Muscle of leg (tissue), 11 donors: Measurements from ENCODE around the gene STK25. TPM values are rescaled to one million over a fixed set of nuclear protein-coding genes. Genes with fewer than 3 reads are reported as not detected.

Experiments
- DNase-seq: peaks from one replicate; pipeline ENCODE4 v3.0.0; 2013
- H3K27ac ChIP-seq: one replicate; pipeline ENCODE4 v1.5.1; 2013; ENCODE audit warnings: mild to moderate bottlenecking, low read length, control low read depth
- H3K27me3 ChIP-seq: one replicate; pipeline ENCODE4 v1.6.1; 2013; ENCODE audit warnings: low read length; ENCODE audit not compliant: control insufficient read depth, insufficient read depth
- H3K36me3 ChIP-seq: one replicate; pipeline ENCODE4 v1.6.1; 2013; ENCODE audit warnings: low read length; ENCODE audit not compliant: control insufficient read depth, insufficient read depth
- H3K4me1 ChIP-seq: one replicate; pipeline ENCODE4 v1.6.1; 2013; ENCODE audit warnings: low read length; ENCODE audit not compliant: control insufficient read depth, insufficient read depth
- H3K4me3 ChIP-seq: one replicate; pipeline ENCODE4 v1.5.1; 2013; ENCODE audit warnings: low read length, control low read depth
- H3K9me3 ChIP-seq: replicated peaks from 2 replicates; pipeline ENCODE4 v1.6.1; 2013; ENCODE audit warnings: low read depth, low read length; ENCODE audit not compliant: control insufficient read depth
- WGBS: methylation state at CpG from one replicate; pipeline ENCODE4 v1.1.5; 2013; ENCODE audit warnings: missing lambda C conversion rate; ENCODE audit not compliant: insufficient coverage; 5-methylcytosine and 5-hydroxymethylcytosine counted together
- polyA plus RNA-seq, 8 donors: library from polyadenylated mRNA; unstranded; fragments of 120-200 nt; gene quantifications; one replicate each; pipeline versions ENCODE4 v1.2.1 to v1.2.3, GENCODE V29; 2013; ENCODE audit warnings: inconsistent platforms in 1 of 8, low replicate concordance in 1 of 8; ENCODE audit not compliant: insufficient read length in 8 of 8, insufficient read depth in 1 of 8
- total RNA-seq: library from RNA; stranded (reverse); fragments of 120-200 nt; gene quantifications from one replicate; pipeline ENCODE4 v1.2.4, GENCODE V29; 2013

The STK25 gene
- total and polyA plus RNA-seq, 9 donors = 207 to 364 (median 260) TPM

DNA sequence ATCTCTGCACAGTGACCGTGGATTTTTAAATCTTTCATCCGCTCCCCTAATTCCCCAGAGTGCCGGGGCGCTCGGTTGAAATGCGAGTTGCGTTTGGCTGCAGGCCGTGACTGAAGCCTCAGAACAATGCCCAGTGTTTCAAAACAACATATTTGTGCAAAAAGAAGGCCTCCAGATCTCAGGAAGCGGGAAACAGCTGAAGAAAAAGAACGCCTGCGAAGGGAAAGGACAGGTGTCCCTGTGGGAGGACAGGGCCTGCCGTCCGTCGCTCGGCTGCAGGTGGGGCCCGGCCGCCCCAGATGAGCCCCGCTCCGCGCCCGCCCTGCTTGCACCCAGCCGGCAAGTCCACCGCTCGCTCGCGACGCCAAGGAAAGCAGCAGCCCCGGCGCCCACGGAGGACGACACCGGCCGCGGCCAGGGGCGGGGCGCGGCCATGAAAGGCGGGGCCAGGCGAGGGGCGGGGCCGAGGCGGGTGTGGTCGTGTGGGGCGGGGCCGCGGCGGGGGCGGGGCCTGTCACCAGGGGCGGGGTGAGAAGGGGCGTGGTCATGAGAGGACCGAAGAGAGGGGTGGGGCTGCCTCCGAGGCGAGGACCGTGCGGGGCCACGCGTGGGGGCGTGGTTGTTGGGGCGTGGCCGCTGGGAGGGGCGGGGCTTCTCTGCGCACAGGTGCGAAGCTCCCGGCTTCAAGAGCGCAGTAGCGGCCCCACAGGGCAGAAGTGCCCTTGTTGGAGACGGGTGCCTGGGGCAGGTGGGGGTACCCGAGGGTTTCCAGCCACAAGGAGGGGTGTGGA is 32.6 kb upstream of the STK25 start:
- peaks cover 2% of the 10 kb centered on the region for H3K9me3 ChIP-seq
- H3K27me3 ChIP-seq = peaks cover 21% of the 10 kb centered on the region
- no peaks in the 10 kb centered on the region for H3K36me3 ChIP-seq
- peak; percentile 53 for DNase-seq
- peak overlapping the region; percentile 34 for H3K4me3 ChIP-seq
- H3K4me1 ChIP-seq = peaks cover 29% of the 10 kb centered on the region
- H3K27ac ChIP-seq = peak overlapping the region; percentile 42
- 2% methylated on average over 46 of the region's 68 CpGs for WGBS

DNA sequence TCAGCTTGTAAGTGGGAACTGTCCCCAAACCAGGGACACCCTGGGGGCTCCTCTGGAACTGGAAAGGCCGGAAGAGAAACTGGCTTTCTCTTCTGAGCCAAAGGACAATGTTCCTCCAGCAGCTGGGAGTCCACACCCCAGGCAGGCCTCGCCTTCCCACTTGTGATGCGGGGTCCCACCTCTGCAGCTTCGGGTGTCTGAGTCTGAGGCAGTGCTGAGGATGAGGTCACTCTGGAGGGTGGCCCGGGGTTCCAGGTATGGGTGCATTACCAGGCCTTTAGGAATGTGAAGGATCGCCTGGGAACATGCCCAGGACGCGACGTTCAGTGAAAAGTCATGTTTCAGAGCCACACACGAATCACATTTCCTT is 32.0 kb upstream of the STK25 start:
- Histone ChIP-seq H3K9me3 (peaks cover 2% of the 10 kb centered on the region), H3K27me3 (peaks cover 21% of the 10 kb centered on the region), H3K4me1 (peaks cover 24% of the 10 kb centered on the region), H3K36me3 (no peaks in the 10 kb centered on the region), H3K27ac (peak overlapping the region; percentile 42), H3K4me3 (peak overlapping the region; percentile 34)
- no peak for DNase-seq
- 48% methylated on average over 7 of the region's 10 CpGs for WGBS

DNA sequence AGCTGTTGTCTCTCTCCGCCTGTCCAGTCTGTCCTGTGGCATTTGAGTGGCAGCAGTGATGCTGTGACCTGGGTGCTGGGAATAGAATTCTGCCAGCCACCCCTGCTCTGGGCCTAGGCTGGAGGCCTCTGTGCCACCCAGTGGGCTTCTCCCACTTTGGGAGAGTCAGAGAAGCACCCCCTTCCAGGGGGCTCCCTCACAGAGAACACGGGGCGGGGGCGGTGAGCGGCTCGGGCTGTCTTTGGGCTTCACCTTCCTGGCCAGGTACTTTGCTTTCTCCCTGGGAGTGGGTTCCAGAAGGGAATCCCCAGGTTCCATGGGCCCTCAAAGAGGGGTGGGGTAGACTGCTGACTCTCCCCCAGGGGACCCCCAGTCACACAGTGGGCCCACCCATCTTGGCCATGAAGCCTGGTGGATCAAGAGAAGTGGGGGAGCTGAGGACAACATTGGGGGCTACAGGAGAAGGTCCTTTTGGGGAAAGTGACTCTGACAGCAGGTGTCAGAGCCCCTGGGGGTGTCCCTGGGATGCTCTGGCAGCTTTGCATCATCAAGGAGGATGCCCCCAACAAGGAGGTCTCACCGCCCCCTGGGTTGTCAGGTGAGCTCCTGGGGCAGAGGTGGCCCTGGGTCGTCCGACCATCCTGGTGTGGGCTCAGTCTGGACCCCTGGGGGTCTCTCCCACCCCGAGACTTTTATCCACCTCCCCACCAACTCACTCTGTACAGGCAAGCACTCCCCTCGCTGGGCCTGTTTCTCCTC is 31.4 kb upstream of the STK25 start:
- no peak for DNase-seq

DNA sequence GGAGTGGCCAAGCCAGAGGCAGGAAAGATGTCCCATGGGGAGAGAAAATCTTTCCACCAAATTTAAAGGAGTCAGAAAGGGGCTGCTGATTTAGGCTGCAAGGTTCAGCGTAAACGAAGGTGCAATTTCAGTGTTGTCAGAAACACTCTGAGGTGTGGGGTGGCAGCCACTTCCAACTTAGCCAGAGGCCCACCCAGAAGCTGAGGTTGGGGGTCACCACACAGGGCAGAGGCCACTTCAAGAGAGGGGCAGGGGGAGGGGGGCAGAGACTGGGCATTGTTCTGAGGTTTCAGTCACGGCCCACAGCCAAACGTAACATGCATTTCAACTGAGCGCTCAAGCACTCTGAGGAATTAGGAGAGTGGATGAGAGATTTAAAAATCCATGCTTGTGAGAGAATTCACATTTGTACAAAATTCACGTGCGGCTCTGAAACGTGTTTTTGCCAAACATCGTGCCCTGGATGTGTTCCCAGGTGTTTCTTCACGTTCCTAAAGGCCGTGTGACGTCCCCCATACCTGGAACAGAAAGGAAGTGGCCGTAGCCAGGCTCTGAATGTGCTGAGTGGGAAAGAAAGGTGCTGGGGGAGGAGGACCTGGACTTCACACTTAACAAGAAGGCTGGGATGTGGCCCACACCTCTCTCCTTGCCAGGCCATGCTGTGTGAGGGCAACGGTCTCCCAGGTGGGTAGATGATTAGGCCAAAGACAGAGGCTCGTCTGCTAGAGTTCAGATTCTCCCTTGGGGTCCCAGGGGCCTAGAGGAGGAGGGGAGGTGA is 30.6 kb upstream of the STK25 start:
- H3K9me3 ChIP-seq = no peaks in the 10 kb centered on the region
- no peak for DNase-seq
- peaks cover 21% of the 10 kb centered on the region for H3K27me3 ChIP-seq
- H3K27ac ChIP-seq = no peak overlapping the region
- H3K4me3 ChIP-seq = no peak overlapping the region
- no peaks in the 10 kb centered on the region for H3K36me3 ChIP-seq
- H3K4me1 ChIP-seq = peaks cover 23% of the 10 kb centered on the region
- WGBS = 65% methylated on average over 6 of the region's 15 CpGs

More for the DNA sequence above, 31.4 kb upstream of the STK25 start:
- Histone ChIP-seq H3K4me3 (no peak overlapping the region), H3K27me3 (peaks cover 21% of the 10 kb centered on the region), H3K36me3 (no peaks in the 10 kb centered on the region), H3K9me3 (peaks cover 2% of the 10 kb centered on the region), H3K4me1 (peaks cover 23% of the 10 kb centered on the region), H3K27ac (no peak overlapping the region)
- WGBS = 100% methylated on average over 2 of the region's 11 CpGs

DNA sequence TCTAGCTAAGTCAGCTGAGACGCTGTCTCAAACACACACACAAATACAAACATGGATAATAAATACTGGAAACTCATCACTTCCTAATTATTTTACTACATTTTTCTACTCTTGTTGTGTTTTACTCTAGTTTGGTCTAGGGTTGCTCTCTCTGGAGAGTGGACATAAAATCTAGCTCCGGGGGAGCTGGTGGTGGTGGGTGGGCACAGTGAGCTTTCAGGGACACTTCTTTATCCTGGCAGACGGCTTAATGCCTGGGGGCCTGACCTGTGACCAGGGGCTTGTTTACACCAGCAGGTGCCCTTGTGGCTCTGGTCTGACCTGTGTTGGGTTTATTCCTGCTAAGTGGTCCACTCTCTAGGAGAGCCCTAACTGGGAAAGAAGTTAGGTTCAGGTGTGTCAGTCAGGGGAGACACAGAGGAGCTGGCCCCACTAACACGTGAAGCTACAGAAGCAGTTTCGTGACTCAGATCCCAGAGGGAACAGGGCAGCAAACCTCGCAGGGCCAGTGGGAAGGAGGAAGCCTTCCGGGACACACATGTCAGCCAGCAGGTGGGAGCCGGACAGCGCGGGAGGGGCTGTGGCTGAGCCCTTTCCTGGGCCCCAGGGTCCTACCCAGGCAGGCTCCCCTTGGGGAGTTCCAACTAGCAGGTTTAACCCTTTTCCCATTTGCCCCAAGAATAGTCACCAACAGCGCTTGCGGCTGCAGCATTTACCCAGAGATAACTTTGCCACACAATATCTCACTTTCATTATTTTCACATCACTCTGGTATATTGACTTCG is 27.7 kb upstream of the STK25 start:
- Histone ChIP-seq H3K9me3 (no peaks in the 10 kb centered on the region), H3K4me1 (peaks cover 16% of the 10 kb centered on the region), H3K36me3 (no peaks in the 10 kb centered on the region), H3K27ac (no peak overlapping the region), H3K27me3 (peaks cover 10% of the 10 kb centered on the region), H3K4me3 (no peak overlapping the region)
- 46% methylated on average over 11 of the region's 13 CpGs for WGBS
- DNase-seq = no peak

DNA sequence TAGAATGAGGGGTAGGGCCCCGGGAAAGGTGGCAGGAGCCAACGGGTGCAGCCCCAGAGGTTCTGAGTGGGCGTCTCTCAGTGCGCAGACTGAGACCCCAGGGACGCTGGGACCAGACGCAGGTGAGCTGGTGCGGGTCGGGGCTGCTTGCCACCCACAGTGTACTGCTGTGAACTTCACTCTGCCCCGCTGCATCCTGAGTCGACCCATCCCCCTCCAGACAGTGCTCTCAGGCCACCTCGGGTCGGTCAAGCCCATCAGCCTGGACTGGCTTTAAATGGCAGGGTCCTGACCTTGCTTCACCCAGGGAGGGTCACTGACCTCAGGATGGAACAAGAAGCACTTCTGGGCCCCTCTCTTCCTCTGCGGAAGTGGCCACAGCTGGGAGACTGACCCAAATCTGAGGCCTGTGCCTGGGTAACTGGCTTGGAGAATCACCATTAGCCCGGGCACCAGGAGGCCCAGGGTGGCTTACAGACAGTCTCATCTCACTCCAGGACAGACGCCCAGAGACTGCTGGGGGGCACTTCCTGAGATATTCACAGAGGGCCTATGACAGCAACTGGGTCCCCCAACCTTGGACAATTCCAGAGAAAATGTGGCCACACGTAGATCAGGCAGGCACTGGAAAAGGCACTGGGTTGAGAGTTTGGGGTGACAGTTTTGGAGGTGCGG is 26.5 kb upstream of the STK25 start:
- H3K27me3 ChIP-seq = peaks cover 11% of the 10 kb centered on the region

DNA sequence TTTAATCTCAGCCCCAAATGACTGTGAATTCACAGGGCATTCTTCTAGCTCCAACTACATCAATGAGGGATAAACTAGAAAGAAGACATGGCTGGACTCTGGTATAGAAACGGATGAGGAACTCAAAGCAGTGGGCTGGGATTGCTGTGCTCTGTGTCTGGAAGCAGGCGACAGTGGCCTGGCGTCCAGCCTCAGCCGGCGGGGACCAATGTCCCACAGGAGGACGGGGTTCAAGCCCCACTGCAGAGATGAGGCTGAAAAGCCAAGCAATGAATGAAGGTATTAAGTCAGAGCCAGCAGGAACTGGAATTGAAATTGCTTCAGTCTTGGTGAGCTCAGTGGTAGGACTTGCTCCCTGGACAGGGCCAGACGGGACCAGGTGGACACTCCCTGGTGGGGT is 25.9 kb upstream of the STK25 start:
- H3K4me3 ChIP-seq = no peak overlapping the region
- H3K27ac ChIP-seq = no peak overlapping the region
- no peaks in the 10 kb centered on the region for H3K9me3 ChIP-seq
- H3K36me3 ChIP-seq = no peaks in the 10 kb centered on the region
- peaks cover 11% of the 10 kb centered on the region for H3K27me3 ChIP-seq
- no peak for DNase-seq
- peaks cover 6% of the 10 kb centered on the region for H3K4me1 ChIP-seq
- WGBS = 64% methylated on average over 7 of the region's 7 CpGs

More for the DNA sequence above, 26.5 kb upstream of the STK25 start:
- H3K36me3 ChIP-seq = no peaks in the 10 kb centered on the region
- H3K27ac ChIP-seq = no peak overlapping the region
- 48% methylated on average over 17 of the region's 17 CpGs for WGBS
- no peak overlapping the region for H3K4me3 ChIP-seq
- H3K9me3 ChIP-seq = no peaks in the 10 kb centered on the region
- peaks cover 7% of the 10 kb centered on the region for H3K4me1 ChIP-seq
- no peak for DNase-seq

DNA sequence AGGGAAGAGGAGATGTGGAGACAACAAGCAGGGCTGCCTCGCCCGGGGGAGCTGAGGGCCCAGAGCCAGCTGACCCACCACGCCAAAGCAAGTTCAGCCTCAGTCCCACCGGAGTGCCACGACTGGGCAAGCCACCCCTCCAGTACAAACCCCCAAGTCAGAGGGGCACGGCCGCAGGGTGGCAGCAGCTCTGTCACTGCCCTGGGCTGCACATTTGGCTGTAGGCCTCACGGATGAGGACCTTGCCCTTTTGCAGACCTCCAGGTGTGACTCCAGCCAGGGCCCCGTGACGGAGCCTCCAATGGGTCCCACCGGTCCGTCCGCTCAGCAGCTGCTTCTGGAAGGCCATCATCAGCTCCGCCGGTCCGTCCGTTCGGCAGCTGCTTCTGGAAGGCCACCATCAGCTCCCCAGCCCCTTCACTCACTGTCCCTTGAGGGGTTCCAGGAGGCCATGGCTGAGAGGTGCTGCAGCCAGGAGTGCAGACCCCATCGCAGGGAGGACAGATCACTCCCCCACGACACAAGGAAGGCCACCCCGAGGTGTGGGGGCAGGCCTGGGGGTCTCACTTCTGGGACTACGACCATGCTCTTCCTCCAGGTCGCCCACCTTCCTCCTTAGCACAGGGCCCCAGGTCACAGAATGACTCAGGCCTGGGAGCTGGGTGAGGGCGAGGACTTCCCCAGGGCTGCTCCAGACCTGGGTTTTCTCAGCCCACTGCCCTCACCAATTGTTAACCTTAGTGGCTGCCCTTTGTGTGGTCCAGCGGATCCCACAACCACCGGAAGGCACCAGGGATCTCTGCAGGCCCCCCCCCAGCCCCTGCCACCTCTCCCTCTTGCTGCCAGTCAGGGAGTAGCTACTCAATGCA is 24.6 kb upstream of the STK25 start:
- Histone ChIP-seq H3K4me3 (no peak overlapping the region), H3K4me1 (peaks cover 3% of the 10 kb centered on the region), H3K36me3 (no peaks in the 10 kb centered on the region), H3K27me3 (peaks cover 7% of the 10 kb centered on the region), H3K9me3 (no peaks in the 10 kb centered on the region), H3K27ac (no peak overlapping the region)
- DNase-seq = no peak
- WGBS = 62% methylated on average over 22 of the region's 26 CpGs
